Ecto neural progenitor cell (in vitro differentiated cells): Measurements from ENCODE around the gene TMPRSS11A.

Experiments
- DNase-seq: peaks from one replicate; pipeline ENCODE4 v3.0.0-alpha.2; 2018; ENCODE audit warnings: low spot score

Gene TMPRSS11A

DNA sequence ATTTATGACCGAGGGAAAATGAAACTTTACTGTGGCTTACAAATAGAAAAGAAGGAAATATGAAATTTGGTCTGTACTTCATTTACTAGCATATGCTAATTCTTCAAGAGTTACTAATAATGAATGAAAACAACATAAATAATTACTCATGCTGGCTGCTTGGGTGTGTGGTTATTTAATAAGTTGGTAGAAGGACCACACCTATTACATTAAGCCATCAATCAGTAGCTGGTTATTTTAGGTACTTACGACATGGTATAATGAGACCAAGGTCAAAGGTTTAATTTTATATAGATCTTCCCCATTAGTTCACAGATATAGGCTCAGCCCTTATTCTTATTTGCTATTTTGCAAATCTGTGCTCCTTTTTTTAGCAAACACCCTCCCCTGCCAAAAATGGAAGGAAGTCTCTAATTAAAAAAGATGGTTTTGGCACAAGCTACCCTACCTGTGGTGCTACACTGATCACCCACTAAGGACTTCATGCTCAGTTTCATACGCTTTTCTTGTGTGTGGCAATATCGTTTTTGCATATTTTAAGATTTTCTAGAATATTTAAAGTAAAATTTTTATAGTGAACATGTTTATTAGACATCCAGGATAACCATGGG, 93.6 kb downstream of the TMPRSS11A start:
- DNase-seq = no peak

DNA sequence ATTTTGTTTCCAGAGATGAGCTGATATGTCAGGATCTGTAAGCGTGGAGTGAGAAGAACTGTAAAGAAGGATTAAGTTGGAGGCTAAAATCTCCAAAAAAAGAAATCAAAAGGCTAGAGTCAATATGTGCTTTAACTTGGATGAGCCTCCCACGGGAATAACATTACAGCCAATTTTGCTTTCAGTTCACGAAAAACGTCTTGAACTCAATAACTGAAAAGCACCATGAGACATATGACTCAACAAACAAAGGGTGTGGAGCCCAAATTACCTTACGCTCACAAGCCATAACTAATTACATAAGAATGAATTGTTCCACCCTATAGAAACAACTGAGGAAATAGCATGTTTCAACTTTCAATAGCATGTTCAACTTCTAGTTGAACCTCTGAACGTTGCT, 101.8 kb downstream of the TMPRSS11A start:
- no peak for DNase-seq
